GM20000 (cell line): ENCODE results near the gene PHLDB1.
"Not testable (repeated sequence)": the region's sequence is repeated elsewhere in the genome, so short reads cannot be mapped to it uniquely, and the experiment has no call there.

Experiments
- DNase-seq: peaks from one replicate; pipeline ENCODE4 v3.0.0; 2012; ENCODE audit warnings: low spot score
- CTCF ChIP-seq: IDR thresholded peaks from 2 replicates; pipeline ENCODE4 v1.5.1; 2012; ENCODE audit warnings: mild to moderate bottlenecking, control low read depth; ENCODE audit errors: extremely low read depth, missing control alignments

The PHLDB1 gene

DNA sequence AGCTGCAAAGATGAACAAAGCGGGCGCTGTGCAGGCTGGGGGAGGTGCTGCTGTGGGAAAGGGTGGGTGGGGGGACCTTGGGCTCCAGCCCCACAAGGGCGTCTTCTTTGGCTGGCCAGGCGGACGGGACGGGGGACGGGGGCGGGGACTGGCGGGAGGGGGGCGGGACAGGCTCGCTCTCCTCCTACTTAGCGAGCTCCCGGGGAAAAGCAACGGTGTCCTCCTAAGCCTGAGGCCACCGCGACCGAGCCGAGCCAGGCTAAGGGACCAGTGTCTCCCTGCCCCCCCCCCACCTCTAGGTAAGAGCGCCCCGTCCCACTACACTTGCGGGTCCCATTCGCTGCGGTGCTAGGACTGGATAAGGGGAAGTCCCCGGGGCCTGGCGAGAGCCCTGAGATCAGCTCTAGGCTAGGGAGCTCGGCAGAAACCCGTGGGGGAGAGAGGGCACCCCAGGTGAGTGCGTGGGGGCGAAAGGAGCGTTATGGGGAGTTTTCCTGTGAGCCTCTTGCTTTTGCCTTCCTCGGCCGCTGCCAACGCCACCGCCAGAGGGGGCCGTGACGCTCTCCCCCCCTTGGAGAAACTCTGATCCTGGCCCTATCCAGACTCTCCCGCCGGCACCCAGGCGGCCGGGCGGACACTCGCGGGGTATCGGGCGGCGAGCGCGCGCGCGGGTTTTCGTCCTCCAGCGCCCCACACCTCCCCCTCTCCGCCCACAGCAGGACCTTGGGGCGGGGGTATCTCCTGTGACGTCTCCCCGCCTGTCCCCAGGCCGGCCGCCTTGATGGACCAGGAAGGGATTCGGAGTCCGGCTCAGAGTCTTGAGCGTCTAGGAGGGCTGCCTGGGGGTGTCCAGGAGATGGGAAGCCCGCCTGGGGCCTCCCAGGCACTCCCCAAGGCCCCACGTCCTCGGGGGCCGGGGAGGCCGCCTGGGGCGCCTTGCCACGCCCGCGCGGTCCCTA, at the start of gene PHLDB1:
PHLDB1 (plus strand) TSS at position 215 of the 959 bp plus-strand sequence. CDS start 6,222 bp downstream, outside the sequence.
- TF ChIP-seq CTCF, result peak; percentile 29
- no peak for DNase-seq

- TF ChIP-seq CTCF, result no peak
- no peak for DNase-seq
Observed at GRCh38 chr11:118560806-118561205, 46.6 kb upstream of the PHLDB1 start.

GRCh38 chr11:118565051-118565450, 42.4 kb upstream of the PHLDB1 start:
- TF ChIP-seq CTCF, result no peak
- no peak for DNase-seq

DNA sequence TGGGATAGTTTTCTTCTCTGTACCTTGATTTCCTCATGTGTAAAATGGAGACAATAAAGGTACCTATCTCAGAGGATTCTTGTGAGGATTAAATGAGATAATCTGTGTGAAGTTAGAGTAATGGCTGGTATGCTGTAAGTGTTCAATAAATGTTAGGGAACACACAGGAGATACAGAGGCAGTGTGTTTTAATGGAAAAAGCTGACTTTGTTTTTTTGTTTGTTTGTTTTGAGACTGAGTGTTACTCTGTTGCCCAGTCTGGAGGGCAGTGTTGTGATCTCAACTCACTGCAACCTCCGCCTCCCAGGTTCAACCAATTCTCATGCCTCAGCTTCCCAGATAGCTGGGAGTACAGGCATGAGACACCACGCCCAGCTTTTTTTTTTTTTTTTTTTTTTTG, 37.7 kb upstream of the PHLDB1 start:
- TF ChIP-seq CTCF, result no peak
- DNase-seq, result no peak

DNA sequence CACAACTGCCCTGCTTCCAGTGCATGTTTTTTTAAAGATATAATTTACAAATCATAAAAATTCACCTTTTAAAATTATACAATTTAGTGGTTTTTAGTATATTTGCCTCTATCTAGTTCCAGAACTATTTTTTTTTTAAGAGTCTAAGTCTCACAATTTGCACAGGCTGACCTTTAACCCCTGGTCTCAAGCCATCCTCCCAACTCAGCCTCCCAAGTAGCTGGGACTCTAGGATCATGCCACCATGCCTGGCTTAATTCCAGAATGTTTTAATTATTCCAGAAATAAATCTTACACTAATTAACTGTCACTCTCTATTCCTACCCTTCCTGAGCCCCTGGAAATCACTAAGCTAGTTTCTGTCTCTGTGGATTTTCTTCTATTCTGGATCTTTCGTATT, 36.6 kb upstream of the PHLDB1 start:
- DNase-seq, result no peak
- no peak for TF ChIP-seq CTCF

DNA sequence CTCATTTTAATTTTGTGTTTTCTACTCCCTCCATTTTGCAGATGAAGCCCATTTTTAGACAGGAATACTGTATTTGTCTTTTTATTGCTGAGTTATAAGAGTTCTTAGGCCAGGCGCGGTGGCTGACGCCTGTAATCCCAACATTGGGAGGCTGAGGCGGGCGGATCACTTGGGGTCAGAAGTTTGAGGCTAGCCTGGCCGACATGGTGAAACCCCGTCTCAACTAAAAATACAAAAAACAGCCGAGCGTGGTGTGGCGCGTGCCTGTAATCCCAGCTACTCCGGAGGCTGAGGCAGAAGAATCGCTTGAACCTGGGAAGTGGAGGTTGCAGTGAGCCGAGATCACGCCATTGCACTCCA, 35.7 kb upstream of the PHLDB1 start:
- not testable (repeated sequence) for DNase-seq

GRCh38 chr11:118572061-118572980, 35.1 kb upstream of the PHLDB1 start, which contains the start of gene ARCN1:
Gene ARCN1 (plus strand): TSS chr11:118572409. CDS start chr11:118572548, 139 bp downstream.
- DNase-seq, result peak; percentile 87
- TF ChIP-seq CTCF, result peak; percentile 8
